DMS 273 (cell line): ENCODE data around the gene KIF18A.
A peak's percentile ranks its signal among the peaks of the same experiment; 100 is the strongest.
"Not testable (repeated sequence)": the region's sequence is repeated elsewhere in the genome, so short reads cannot be mapped to it uniquely, and the experiment has no call there.

ENCODE experiments used
- DNase-seq: peaks from one replicate; lab custom pipeline; 2025; ENCODE audit not compliant: unreplicated experiment; lab: John Stamatoyannopoulos, UW

The KIF18A gene

DNA sequence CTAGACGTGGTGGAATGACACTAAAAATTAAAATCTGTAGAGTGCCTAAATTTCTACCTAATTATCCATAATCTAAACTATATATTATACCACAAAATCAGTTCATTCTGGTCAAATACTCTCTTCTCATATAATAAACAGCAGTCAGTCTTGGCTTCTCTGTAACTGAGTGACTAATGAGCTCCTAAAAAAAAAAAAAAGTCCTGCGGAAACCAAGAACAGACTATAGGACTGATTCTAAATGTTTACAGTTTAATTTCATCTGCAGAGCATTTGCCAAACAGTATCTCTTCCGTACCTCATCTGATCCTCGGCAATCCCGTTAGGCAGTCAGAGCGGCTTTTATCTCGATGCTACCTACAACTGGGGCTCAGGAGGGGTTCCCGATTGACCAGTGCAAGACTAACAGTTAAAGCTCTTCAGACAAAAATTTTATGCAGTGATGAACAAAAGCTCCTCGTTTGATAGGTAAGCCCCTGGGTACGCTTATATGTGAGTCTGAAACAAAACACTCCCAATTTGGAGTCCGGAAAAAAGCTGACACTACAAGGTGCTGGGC, 686 bp downstream of the KIF18A start:
- peak; percentile 61 for DNase-seq

DNA sequence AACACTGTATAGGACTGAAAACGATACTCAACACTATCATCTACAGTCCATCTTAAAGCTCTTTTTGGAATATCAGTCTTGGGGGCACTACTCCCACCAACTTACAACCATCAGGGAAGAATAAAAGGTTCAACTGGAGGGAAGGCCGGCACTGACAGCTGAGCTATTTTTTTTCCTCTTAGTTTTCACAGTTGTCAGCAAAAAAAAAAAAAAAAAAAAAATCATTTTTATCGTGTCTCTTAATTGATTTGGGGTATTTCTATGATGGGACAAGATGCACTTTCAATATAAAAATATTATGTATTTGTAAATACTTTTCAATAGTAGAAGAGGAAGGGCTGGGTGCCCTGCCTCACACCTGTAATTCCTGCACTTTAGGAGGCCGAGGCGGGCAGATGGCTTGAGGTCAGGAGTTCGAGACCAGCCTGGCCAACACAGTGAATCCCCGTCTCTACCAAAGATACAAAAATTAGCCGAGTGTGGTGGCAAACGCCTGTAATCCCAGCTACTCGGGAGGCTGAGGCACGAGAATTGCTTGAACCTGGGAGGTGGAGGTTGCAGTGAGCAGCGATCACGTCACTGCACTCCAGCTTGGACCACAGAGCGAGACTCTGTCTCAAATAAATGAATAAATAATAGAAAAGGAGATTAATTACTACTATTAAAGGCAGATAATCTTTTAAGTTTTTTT, 1.5 kb downstream of the KIF18A start:
- DNase-seq, result no peak

DNA sequence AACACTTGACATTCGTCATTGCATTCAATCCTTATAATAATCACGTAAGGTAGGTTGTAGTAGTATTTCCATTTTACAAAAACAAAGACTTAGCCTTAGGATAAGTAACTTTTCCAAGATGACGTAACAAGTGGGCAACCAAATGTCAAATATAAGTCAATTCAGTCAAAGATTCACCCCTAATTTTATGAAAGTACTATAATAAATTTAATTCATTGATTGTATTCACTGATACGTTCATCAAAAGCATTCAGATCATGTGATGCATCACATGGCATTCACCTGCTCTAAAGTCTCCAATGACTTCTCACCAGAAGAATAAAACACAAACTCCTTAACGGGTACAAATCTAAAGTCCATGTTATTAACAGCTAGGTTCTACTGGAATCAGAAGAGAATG, 2.1 kb downstream of the KIF18A start:
- DNase-seq, result no peak

DNA sequence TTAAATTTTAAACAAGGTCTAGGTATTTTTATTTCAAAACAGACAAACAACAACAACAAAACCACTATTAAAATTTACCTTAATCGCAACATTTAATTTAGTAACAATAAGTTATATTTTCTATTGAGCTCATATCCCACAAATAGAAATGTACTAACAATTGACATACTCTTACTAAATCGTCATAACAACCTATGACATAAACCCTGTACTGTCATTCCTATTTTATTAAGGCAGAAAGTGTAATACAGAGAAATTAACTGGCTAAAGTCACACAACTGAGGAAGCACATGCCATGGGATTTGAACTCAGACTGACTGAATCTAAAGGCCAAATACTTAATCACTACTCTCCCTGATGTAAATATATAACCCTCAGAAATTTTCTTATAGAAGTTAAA, 3.0 kb downstream of the KIF18A start:
- no peak for DNase-seq

DNA sequence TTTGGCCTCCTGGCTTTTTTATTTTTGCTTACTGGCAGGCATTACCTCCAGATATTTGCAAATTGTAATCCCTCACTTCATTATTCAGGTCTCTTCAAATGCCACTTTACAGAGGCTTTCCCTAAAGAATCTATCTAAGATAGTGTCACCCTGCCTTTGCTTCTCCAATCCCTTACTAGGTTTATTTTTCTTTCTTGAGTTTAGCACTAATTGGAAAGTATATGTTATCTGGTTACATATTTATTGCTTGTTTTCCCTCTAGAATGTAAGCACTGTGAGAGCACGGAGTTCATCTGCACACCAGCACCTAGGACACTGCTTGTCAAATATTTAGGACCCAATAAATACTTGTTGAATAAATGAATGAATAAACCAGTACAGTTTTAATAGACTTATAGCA, 3.5 kb downstream of the KIF18A start:
- DNase-seq, result no peak

DNA sequence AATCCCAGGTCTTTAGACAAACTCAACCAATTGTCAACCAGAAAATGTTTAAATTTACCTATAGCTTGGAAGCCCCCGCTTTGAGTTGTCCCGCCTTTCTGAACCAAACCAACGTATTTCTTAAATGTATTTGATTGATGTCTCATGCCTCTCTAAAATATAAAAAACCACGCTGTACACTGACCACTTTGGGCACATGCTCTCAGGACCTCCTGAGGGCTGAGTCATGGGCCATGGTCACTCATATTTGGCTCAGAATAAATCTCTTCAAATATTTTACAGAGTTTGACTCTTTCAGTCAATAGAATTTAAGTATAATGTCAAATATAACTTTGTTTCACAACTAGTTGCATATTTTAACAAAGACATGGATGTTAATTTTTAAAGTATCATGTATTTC, 5.7 kb downstream of the KIF18A start:
- not testable (repeated sequence) for DNase-seq

DNA sequence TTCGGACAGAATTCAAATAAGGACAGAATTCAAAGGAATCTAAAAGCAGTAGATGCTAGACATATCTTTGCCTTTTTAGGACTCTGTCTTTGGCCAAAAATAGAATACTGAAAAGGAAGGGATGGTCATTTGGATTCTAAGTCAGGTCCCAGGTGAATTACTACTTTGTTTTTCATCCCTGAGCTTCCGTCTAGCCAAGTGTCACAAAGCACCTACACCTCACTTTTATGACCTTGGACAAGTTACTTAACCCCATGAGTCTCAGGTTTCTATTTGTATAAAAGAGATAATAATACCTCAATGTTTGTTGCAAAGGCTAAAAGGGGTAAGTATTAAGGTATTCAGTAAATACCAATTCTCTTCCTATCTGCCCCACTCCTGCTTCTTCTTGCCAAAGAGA, 7.3 kb downstream of the KIF18A start:
- DNase-seq, result no peak

DNA sequence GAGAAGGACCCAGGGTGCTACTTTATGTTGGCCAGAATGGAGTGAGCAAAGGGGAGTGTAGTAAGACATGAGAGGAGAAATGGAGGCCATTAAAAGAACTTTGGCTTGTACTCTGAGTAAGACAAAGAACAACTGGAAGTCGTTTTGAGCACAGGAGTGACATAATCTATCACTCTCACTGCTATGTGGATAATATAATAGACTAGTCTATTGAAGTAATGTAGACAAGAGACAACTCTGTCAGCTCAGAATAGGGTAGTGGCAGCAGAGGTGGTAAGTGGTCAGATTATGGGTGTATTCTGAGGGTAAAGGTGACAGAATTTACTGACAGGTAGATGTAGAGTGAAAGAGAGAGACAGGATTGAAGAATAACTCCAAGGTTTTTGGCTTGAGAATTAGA, 8.2 kb downstream of the KIF18A start:
- no peak for DNase-seq

DNA sequence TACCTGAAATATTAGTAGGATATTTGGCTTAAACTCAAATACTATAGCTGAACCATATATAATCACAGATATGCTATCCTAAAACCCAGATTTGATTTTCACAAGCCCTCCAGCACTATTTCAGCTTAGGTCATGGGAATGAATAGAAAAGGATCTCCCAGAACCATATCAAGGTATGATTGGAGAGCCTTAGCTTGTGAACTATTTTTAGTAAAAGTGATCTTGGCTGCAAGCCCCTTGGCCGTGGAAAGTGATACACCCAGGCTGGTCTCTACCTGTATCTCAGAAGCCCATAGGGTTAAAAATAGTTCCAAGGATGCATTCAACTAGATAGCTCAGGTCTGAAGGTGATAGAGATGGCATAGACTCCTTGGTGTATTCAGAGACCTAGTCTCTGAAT, 9.7 kb downstream of the KIF18A start:
- DNase-seq, result no peak

DNA sequence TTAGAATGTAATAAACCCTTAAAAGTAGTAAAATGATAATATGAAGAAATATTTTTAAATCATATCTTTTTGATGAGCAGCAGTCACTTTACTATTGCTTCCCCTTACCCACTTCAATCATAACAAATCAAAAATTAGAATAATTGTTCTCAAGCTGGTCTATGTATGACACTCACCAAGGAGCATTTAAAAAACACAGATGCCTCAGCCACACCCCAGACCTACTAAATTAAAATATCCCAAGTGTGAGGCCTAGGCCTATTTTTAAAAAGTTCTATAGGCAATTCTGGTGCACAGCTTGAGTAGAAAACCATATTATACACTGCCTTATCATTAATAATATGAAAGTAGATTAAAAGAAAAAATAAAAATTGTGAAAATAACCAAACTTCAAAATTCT, 15.2 kb downstream of the KIF18A start:
- DNase-seq, result no peak

DNA sequence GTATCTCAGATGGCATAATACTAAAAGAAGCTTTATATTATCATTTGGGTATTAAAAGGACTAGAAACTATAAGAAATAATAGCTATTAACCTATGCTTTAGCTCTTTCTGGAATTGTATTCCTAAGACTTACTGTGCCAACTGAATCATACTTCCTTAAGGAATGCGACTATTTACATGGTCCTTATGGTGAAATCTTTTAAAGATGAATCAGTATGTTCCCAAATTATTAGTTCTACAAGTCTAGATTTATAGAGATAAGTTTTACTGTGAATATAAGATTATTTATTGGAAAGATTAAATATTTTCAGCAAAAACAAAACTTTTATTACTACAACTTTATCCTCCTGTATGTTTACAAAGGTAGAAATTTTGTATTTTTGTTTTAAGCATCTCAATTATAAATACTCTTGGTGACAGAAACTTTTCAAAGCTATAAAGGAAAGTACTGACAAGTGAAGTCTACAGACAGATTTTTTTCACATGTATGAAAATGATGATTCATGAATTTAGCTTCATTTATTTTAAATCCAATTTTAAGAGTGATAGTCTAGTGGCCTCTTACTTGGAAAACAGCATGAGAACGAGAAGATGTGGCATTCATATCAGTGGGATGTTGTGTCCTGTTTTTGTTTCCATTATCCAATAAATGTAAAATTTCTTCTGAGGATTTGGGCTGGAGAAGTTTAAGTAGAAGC, 17.8 kb downstream of the KIF18A start:
- no peak for DNase-seq

DNA sequence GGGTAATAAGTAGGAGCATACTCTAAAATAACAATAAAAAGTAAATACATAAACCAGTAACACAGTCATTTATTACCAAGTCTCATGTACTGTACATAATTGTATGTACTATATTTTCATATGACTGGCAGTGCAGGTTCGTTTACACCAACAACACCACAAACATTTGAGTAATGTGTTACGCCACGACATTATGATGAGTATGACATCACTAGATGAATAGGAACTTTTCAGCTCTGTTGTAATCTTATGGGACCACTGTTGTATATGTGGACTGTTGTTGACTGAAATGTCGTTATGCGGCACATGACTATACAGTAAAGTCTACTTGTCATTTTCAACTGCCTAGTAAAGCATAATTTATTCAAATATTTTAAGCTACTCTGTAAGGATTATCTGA, 18.6 kb downstream of the KIF18A start:
- no peak for DNase-seq

DNA sequence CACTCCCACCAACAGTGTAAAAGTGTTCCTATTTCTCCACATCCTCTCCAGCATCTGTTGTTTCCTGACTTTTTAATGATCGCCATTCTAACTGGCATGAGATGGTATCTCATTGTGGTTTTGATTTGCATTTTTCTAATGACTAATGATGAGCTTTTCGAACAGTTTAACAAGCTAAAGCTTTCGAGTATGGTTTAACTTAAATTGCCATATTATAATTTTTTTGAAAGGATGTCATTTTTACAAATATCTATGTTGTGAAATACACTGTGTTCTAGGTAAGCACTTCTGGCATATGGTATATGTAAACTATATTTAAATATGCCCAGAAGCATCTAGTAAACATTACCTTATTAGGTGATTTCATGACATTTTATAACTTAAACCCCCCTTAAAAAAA, 20.3 kb downstream of the KIF18A start:
- DNase-seq, result not testable (repeated sequence)

DNA sequence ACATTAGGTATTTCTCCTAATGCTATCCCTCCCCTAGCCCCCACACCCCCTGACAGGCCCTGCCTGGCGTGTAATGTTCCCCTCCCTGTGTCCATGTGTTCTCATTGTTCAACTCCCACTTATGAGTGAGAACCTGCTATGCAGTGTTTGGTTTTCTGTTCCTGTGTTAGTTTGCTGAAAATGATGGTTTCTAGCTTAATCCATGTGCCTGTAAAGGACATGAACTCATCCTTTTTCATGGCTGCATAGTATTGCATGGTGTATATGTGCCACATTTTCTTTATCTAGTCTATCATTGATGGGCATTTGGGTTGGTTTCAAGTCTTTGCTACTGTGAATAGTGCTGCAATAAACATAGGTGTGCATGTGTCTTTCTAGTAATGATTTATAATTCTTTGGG, 20.8 kb downstream of the KIF18A start:
- DNase-seq, result not testable (repeated sequence)

DNA sequence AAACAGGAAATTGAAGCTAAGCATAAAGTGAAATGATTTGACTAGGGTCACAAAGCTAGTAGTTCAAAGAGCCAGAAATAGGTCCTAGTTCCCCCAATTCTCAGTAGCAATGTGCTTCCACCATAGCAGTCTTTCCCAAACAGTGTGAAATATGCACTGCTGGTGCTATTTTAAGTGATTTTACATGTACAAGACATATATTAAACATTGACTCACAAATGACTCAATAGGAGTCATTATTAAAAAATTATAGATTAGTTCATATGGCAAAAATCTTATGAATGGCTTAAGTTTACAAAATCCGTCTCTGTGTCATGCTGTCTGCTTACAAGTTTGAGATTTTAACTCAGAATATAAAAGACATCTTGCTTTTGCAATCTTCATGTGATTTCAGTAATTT, 21.4 kb downstream of the KIF18A start:
- DNase-seq, result no peak

DNA sequence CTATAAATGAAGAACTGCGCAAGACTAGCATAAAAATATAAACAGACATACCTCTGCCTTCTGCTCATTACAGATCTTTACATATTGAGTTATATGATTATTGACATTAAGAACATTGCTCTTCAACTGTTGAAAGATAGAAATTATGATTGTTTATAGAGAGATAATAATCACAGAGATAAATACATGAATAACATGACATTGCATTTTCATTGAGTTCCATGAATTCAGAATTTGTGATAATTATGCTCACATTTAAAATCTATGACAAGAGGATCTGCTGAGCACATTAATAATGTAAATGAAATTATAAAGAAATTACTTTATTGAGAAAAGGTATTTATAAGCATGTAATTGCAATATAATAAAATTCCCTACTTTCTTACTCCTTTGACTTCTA, 24.8 kb downstream of the KIF18A start:
- DNase-seq, result no peak

DNA sequence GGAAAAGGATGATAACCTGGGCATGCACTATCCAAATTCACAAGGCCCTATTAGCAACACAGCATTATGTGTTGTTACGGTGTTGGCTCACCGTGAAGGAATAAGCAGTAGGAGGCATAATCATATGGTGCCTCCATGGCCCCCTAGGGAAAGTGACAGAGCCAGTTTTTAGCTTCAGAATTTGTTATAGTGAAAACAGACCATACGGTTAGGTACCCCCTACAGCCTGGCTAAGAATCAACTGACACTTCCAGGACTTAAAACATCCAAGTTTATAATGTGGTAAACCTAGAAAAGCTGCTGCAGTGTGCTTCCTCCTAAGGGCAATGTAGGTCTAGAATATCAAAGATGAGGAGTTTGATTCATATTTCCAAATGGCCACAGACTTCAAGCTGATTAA, 30.4 kb downstream of the KIF18A start:
- no peak for DNase-seq

DNA sequence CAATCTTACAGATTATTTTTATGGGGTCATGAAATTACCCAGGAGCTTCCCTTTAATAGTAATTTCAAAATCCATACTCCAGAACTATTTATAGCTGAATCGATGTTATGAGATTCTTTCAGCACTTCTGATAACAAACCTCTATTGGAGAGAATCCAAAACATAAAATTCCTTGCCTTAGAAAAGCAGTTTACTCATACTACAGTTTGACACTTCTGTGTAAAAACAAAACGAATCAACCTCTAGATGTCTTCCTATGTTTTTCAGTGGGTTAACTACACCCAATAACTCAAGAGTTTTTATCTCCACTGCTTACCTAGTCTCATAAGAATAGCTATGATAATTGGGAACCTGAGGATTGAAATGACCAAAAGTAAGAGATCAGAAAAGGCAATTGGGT, 35.6 kb downstream of the KIF18A start:
- no peak for DNase-seq

DNA sequence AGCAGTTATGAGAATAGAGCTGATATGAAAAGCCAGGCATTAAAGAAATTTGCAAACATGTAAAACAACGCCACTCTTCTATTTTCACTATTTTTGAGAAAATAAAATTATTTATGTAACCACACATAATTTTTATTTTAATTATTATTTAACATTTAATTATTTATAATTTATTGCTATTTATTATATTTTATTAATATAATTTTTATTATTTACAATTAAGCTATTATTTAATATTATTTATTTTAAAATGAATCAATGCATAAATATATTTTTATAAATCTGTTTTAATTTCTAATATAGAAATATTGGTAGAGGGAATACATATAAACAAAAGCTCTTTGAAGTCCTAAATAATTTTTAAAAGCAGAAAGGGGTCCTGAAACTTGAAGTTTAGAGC, 36.7 kb downstream of the KIF18A start:
- no peak for DNase-seq

DNA sequence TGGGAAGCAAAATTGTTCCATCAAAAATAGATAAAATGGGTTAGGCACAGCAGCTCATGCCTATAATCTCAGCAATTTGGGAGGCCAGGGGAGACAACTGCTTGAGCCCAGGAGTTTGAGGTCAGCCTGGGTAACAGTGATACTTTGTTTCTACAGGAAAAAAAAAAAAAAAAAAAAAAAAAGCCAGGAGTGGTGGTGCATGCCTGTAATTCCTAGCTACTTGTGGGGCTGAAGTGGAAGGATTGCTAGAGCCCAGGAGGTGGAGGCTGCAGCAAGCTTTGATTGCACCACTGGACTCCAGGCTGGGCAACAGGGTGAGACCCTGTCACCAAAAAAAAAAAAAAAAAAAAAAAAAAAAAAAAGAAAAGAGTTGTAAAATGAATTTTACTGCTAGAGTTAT, 49.6 kb downstream of the KIF18A start:
- DNase-seq, result no peak

DNA sequence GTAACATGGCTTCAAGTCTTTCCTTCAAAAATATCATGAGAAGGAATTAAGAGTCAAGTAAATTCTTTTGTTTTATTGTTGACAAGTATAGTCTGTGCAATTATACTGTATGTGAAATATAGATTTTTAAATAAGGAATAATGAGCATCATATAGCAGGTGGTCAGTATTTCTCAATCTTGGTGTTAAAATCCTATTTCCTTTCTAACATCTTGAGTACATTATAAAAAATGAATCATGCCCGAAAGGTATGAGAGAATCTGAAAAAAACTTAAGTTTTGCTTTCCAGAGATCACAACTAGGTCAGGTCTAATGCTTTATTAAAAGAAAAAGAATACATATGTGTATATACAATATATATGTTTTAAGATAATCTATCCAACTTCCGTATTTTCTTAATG, 53.1 kb downstream of the KIF18A start:
- no peak for DNase-seq

DNA sequence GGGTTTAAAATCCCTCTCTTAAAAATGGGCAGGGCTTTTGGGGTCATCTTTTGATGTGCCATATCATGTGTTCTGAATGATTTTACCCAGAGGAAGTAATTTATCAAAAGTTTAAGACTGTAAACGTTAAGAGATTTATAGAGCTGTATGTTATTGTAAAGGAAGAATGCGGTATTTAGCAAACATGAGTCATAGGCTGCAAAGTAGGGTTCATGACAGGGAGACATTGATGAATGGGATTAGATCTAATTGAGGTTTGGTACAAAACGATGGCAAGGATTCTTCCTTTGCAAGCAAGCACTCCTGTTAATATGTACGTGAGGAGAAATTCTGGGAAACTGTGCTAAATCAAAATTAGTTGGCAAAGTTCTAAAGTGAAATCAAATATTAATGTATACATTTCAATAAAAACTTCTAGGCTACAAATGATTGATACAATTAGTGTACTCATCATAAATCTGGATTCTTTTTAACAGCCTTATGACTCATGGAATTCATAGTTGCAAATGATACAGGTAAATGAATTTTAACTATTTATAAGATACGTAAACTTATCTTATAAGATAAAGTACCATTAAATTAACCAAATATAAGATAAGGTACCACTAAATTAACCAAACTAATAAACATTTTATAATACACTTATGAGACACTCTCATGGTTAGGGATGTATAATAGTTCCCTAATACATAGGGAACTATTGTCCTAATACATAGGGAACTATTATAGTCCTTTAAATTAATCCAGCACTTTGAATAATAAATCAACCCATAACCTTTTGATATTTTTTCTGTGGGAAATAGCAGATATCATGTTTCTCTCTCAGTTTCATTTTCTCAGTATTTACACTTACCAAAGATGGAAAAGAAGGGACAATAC, 58.4 kb downstream of the KIF18A start:
- no peak for DNase-seq
